22Rv1 (cell line): ENCODE data around the gene ABCC5.
"Not testable (repeated sequence)": the region's sequence is repeated elsewhere in the genome, so short reads cannot be mapped to it uniquely, and the experiment has no call there.

Experiments
- H3K27ac ChIP-seq: fragments of 450-650 bp; 2 replicates; pipeline ENCODE4 v1.5.1; 2017
- ZFX ChIP-seq: fragments of 450-650 bp; IDR thresholded peaks from 2 replicates; pipeline ENCODE4 v1.6.1; 2017; ENCODE audit warnings: antibody characterized with exemption, borderline replicate concordance
- TF ChIP-seq, protein P1 (sequence below): fragments of 450-650 bp; IDR thresholded peaks from 2 replicates; pipeline ENCODE4 v1.5.1; 2017; ENCODE audit warnings: mild to moderate bottlenecking

ABCC5 gene

DNA sequence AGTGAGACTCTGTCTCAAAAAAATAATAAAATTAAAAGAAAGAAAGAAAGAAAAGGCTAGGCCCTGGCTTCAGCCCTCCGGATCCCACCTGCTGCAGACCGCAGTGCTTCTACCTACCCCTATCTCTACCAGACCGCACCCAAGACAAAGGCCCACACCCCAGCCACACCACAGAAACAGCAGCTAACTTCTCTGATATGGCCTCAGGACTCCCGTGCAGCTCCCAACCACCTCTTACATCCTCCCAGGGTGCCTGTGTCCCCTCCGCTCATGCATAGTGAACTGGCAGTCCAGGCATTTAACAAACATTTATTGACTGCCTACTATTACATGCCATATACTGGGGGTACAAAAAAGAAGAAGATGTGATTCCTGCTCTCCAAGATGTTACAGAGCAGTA, 28.3 kb upstream of the ABCC5 start:
- TF ChIP-seq ZFX: no peak
- TF ChIP-seq, protein P1, sequence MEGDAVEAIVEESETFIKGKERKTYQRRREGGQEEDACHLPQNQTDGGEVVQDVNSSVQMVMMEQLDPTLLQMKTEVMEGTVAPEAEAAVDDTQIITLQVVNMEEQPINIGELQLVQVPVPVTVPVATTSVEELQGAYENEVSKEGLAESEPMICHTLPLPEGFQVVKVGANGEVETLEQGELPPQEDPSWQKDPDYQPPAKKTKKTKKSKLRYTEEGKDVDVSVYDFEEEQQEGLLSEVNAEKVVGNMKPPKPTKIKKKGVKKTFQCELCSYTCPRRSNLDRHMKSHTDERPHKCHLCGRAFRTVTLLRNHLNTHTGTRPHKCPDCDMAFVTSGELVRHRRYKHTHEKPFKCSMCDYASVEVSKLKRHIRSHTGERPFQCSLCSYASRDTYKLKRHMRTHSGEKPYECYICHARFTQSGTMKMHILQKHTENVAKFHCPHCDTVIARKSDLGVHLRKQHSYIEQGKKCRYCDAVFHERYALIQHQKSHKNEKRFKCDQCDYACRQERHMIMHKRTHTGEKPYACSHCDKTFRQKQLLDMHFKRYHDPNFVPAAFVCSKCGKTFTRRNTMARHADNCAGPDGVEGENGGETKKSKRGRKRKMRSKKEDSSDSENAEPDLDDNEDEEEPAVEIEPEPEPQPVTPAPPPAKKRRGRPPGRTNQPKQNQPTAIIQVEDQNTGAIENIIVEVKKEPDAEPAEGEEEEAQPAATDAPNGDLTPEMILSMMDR: no peak

DNA sequence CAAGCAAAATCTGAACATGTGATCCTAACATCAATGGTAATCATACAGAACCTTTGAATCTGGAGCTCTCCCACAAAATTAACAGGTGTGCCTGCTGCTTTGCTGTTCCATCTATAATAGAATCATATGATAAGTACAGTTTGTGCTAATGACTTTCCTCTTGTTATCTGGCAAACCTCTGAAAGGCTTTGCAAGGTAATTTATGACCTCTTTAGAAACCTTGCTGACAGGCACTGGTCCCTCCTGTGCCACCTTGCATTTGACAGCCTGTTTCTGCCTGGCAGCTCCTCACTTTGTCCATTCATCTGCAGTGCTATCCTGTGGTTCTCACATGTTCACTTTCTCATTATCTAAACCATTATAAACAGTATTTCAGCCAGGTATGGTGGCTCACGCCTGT, 24.9 kb upstream of the ABCC5 start:
- no peak for TF ChIP-seq ZFX
- TF ChIP-seq, protein P1: no peak
- H3K27ac ChIP-seq: no peak overlapping the region

More for the DNA sequence above, 28.3 kb upstream of the ABCC5 start:
- H3K27ac ChIP-seq: no peak overlapping the region

DNA sequence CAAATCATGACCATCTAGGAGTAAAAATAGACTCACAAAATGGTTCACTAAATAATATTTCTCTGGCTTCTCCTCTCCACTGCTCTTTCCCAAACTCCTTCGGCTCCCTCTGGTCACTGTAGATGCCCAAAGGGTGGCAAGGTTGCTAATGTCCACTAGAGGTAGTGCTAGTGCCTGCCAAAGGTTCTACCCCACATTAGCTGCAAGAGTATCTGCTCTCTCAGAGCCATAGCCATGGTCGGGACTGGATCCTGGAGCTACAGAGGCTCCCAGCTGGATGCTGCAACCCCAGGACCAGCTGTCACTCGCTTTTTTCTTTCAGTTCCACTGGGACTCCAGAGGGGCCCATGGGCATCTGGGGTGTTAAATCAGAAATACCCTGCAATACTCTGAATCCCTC, 22.3 kb upstream of the ABCC5 start:
- TF ChIP-seq ZFX: no peak
- TF ChIP-seq, protein P1: peak; percentile 33; the same call in 1 of the 2 replicates
- no peak overlapping the region for H3K27ac ChIP-seq

DNA sequence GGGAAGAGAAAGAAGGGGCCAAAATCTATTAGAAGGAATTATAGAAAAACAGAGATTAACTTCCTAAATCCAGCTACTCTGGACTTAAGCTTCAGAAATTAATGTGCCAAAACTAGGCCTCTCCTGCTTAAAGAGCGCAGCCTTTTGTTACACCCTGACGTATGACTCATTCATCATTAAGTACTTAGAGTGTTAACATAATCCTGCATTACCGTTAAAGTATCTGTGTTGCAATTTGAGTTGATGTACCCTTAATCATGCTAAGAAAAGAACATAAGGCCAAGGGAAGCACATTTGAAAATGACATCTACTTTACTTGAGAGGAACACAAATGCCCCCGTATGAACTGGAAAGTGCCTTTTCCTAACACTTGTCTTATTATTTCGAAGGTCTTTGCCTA, 21.7 kb upstream of the ABCC5 start:
- TF ChIP-seq, protein P1: no peak
- no peak for TF ChIP-seq ZFX
- no peak overlapping the region for H3K27ac ChIP-seq

DNA sequence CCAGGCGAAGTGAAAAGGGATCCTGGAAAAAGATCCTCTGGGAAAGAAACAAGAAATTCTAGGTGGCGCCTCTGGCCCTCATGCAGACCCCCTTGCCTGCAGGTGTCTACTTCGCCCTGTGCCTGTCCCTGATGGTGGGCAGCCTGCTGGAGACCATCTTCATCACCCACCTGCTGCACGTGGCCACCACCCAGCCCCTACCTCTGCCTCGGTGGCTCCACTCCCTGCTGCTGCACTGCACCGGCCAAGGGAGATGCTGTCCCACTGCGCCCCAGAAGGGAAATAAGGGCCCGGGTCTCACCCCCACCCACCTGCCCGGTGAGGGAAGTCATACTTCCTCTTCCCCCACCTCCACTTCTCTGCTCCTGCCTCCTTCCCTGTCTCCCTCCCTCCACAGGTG, 20.6 kb upstream of the ABCC5 start:
- not testable (repeated sequence) for H3K27ac ChIP-seq

DNA sequence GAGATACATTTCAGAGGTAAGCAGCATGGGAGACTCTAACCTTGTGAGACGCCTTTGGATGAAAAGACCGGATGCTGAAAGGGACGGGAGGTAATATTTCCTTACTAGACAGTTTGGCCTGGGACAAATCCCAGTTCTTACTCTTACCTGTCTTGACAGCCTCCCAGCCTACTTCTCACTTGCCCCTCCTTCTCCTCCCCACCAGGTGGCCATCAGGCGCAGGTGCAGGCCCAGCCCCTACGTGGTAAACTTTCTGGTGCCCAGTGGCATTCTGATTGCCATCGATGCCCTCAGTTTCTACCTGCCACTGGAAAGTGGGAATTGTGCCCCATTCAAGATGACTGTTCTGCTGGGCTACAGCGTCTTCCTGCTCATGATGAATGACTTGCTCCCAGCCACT, 20.1 kb upstream of the ABCC5 start:
- H3K27ac ChIP-seq: no peak overlapping the region
- TF ChIP-seq ZFX: no peak
- TF ChIP-seq, protein P1: peak; percentile 27; the same call in 1 of the 2 replicates

DNA sequence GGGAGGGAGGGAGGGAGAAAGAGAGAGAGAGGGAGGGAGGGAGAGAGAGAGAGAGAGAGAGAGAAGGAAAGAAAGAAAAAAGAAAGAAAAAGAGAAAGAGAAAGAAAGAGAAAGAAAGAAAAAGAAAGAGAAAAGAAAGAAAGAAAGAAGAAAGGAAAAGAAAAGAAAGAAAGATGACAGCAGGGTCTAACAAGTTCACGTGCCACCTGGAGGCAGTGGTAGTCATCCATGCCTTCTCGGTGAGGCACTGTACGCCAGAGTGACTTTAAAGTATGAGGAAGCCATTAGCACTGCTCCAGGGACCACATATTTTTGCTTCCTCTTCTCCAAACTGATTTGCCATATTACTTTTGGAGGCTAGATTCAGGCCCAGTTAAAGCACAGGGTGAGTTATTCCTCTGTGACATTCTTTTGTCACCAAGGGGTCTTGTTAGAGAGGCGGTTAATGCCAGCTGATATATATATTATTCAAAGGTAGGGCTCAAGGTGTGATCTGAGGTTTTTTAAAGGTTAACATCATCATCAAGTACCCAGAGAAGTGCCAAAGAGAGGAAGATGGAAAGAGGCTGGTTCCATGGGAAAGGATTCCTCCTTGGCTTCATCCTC, 13.6 kb upstream of the ABCC5 start, which contains the start of gene HTR3D:
HTR3D (plus strand) TSS at position 556 of the 606 bp plus-strand sequence; CDS start at position 556, 0 bp downstream.
- no peak within 1 kb of the TSS for H3K27ac ChIP-seq
- TF ChIP-seq, protein P1: no peak
- no peak for TF ChIP-seq ZFX

DNA sequence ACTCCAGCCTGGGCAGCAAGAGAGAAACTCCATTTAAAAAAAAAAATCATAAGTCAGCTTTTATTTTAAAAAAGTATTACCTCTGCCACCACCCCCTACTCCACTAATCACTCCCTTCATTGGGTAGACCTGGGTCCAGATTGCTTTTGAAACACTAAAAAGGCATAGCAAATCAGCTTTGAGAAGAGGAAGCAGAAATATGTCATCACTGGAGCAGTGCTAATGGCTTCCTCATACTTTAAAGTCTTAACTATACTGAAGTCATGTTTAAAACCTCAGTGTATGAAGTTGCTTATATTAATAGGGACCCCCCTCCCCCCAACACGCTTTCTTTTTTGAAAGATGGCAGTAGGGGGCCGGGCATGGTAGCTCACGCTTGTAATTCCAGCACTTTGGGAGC, 12.9 kb upstream of the ABCC5 start:
- TF ChIP-seq, protein P1: no peak
- TF ChIP-seq ZFX: no peak
- no peak overlapping the region for H3K27ac ChIP-seq
